Measurements from ENCODE around the gene RAB39A. TPM values are rescaled to one million over a fixed set of nuclear protein-coding genes. Genes with fewer than 3 reads are reported as not detected.
"Not testable (repeated sequence)": the region's sequence is repeated elsewhere in the genome, so short reads cannot be mapped to it uniquely, and the experiment has no call there.

RAB39A gene
- polyA plus RNA-seq, 1 experiment, result not detected

- POLR2A ChIA-PET, result no interaction called here
- Histone ChIP-seq H3K9me3 (ENCODE audit: control insufficient read depth, insufficient read depth, low read length) (no peaks in the 10 kb centered on the region; the same call in 1 of the 2 replicates), H3K4me3 (ENCODE audit: low read depth, low read length) (peak overlapping the region; percentile 32; the same call in 1 of the 2 replicates), H3K27ac (ENCODE audit: low read depth, low read length) (no peak overlapping the region), H3K27me3 (ENCODE audit: control insufficient read depth, insufficient read depth, low read length) (peaks cover 11% of the 10 kb centered on the region)
- DNase-seq (ENCODE audit: low read depth, low spot score), result no peak
- TF ChIP-seq, protein P1, sequence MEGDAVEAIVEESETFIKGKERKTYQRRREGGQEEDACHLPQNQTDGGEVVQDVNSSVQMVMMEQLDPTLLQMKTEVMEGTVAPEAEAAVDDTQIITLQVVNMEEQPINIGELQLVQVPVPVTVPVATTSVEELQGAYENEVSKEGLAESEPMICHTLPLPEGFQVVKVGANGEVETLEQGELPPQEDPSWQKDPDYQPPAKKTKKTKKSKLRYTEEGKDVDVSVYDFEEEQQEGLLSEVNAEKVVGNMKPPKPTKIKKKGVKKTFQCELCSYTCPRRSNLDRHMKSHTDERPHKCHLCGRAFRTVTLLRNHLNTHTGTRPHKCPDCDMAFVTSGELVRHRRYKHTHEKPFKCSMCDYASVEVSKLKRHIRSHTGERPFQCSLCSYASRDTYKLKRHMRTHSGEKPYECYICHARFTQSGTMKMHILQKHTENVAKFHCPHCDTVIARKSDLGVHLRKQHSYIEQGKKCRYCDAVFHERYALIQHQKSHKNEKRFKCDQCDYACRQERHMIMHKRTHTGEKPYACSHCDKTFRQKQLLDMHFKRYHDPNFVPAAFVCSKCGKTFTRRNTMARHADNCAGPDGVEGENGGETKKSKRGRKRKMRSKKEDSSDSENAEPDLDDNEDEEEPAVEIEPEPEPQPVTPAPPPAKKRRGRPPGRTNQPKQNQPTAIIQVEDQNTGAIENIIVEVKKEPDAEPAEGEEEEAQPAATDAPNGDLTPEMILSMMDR (IDR thresholded peaks at IDR 0.05; ENCODE audit: low read depth, low read length), result no peak
- CTCF ChIA-PET, result interaction anchor here (1.5 kb wide), 1 partner anchor 11 kb away, joined by 5 read pairs; no protein-coding TSS in a partner anchor
Observed at GRCh38 chr11:107927559-107927958, 689 bp upstream of the RAB39A start.

GRCh38 chr11:107928767-107929507 is 689 bp downstream of the RAB39A start:
- ChIA-PET CTCF (interaction anchor here (0.5 kb wide), 1 partner anchor 75 kb away, joined by 3 read pairs; no protein-coding TSS in a partner anchor), POLR2A (no interaction called here)
- H3K4me3 ChIP-seq (ENCODE audit: low read depth, low read length), result peak overlapping the region; percentile 50
- no peak overlapping the region for H3K27ac ChIP-seq (ENCODE audit: low read depth, low read length)
- no peaks in the 10 kb centered on the region; the same call in 1 of the 2 replicates for H3K9me3 ChIP-seq (ENCODE audit: control insufficient read depth, insufficient read depth, low read length)
- no peak for DNase-seq (ENCODE audit: low read depth, low spot score)
- TF ChIP-seq, protein P1 (IDR thresholded peaks at IDR 0.05; ENCODE audit: low read depth, low read length), result no peak
- H3K27me3 ChIP-seq (ENCODE audit: control insufficient read depth, insufficient read depth, low read length), result peaks cover 11% of the 10 kb centered on the region

DNA sequence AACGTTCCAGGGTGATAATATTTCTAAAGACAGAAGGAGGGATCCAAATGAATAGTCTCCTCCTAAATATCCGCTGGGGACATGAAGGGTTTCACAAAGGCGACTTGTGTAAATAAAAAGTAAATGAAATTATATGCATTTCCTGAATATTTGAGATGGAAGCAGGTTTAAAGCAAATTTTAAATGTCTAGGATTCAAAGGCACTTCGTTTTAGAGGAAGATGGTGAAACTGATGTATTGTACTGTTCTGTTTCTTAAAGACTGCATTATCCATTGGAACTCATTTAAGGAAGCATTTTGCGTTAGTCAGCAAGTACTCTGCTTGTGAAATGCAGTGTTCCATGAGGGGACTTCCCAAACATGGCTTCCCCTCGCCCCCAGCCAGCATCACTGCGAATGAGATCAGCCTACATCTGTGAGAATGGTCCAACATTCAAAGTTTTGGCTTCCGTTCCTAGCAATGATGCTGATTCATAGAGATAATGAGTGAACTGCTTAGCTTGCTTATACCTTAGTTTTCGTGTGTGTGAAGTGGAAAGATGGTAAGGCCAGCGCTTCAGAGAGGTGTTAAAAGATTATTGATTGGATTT is 1.5 kb downstream of the RAB39A start:
- Histone ChIP-seq H3K4me3 (ENCODE audit: low read depth, low read length) (no peak overlapping the region), H3K27me3 (ENCODE audit: control insufficient read depth, insufficient read depth, low read length) (peaks cover 11% of the 10 kb centered on the region), H3K27ac (ENCODE audit: low read depth, low read length) (no peak overlapping the region), H3K9me3 (ENCODE audit: control insufficient read depth, insufficient read depth, low read length) (no peaks in the 10 kb centered on the region; the same call in 1 of the 2 replicates)
- no peak for DNase-seq (ENCODE audit: low read depth, low spot score)
- ChIA-PET CTCF (no interaction called here), POLR2A (no interaction called here)
- TF ChIP-seq, protein P1 (IDR thresholded peaks at IDR 0.05; ENCODE audit: low read depth, low read length), result no peak

DNA sequence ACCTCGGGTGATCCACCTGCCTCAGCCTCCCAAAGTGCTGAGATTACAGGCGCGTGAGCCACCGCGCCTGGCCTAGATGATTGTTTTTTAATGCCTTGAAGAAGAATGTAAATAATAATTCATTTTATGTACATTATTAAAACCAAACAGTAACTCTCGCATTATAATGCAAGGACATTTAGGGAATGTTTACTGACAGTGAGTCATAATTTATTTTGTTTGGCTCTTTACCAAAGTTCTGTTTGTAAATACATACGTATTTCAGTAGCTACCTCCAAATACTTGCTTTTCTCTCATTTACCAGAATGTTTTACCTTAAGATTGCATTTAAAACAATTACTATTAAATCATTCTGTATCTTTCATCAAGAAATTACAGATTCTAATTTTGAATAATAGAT is 3.0 kb downstream of the RAB39A start:
- no peak for DNase-seq (ENCODE audit: low read depth, low spot score)
- no peak overlapping the region for H3K4me3 ChIP-seq (ENCODE audit: low read depth, low read length)
- CTCF ChIA-PET, result interaction anchor here (0.7 kb wide), 1 partner anchor 78 kb away, joined by 3 read pairs; no protein-coding TSS in a partner anchor
- TF ChIP-seq, protein P1 (IDR thresholded peaks at IDR 0.05; ENCODE audit: low read depth, low read length), result no peak
- no peaks in the 10 kb centered on the region; the same call in 1 of the 2 replicates for H3K9me3 ChIP-seq (ENCODE audit: control insufficient read depth, insufficient read depth, low read length)
- peaks cover 11% of the 10 kb centered on the region for H3K27me3 ChIP-seq (ENCODE audit: control insufficient read depth, insufficient read depth, low read length)
- POLR2A ChIA-PET, result no interaction called here
- H3K27ac ChIP-seq (ENCODE audit: low read depth, low read length), result no peak overlapping the region

- Histone ChIP-seq H3K27me3 (ENCODE audit: control insufficient read depth, insufficient read depth, low read length) (no peaks in the 10 kb centered on the region), H3K9me3 (ENCODE audit: control insufficient read depth, insufficient read depth, low read length) (no peaks in the 10 kb centered on the region), H3K4me3 (ENCODE audit: low read depth, low read length) (no peak overlapping the region), H3K27ac (ENCODE audit: low read depth, low read length) (no peak overlapping the region)
- POLR2A ChIA-PET, result no interaction called here
- CTCF ChIA-PET, result no interaction called here
- DNase-seq (ENCODE audit: low read depth, low spot score), result no peak
- TF ChIP-seq, protein P1 (IDR thresholded peaks at IDR 0.05; ENCODE audit: low read depth, low read length), result no peak
Observed at GRCh38 chr11:107947904-107948303, 19.7 kb downstream of the RAB39A start.

- POLR2A ChIA-PET; CTCF ChIA-PET; DNase-seq (ENCODE audit: low read depth, low spot score); H3K27ac ChIP-seq (ENCODE audit: low read depth, low read length); H3K9me3 ChIP-seq (ENCODE audit: control insufficient read depth, insufficient read depth, low read length); H3K27me3 ChIP-seq (ENCODE audit: control insufficient read depth, insufficient read depth, low read length); H3K4me3 ChIP-seq (ENCODE audit: low read depth, low read length): not testable (repeated sequence)
Observed at GRCh38 chr11:107948328-107948727, 20.1 kb downstream of the RAB39A start.
